Fibroblast of mammary gland (primary cell): ENCODE measurements around the gene SF1.

ENCODE experiments used
- DNase-seq: peaks from one replicate; pipeline ENCODE4 v3.0.0-alpha.2; 2010; ENCODE audit warnings: low read depth
- H3K4me3 ChIP-seq: 2 replicates; pipeline ENCODE4 v1.5.1; 2011; ENCODE audit warnings: low read depth, mild to moderate bottlenecking, low read length, moderate library complexity; ENCODE audit not compliant: control insufficient read depth
- TF ChIP-seq, protein P1 (sequence below): conservative IDR thresholded peaks from 2 replicates; pipeline ENCODE4 v1.5.1; 2011; ENCODE audit warnings: low read depth, low read length, inconsistent platforms; ENCODE audit not compliant: control insufficient read depth, insufficient read depth

The SF1 gene

DNA sequence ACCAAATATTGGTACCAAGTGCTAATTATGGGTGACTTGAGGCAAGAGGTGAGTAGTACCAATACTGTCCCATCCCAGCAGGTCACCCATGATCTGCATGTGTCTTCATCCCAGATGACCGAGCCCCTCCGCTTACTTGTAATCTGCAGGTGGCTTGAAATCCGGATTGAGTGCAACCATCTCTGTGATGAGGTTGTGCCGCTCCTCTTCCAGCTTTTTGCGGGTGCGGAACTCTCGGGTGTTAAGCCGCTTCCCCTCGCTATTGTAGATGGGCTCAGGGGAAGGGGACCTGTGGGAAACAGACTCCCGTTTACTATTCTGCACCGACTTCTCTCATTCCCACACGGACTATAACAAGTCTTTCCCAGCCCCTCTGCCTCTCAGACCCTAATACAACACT is 8.2 kb downstream of the SF1 start:
- no peak for DNase-seq
- TF ChIP-seq, protein P1, sequence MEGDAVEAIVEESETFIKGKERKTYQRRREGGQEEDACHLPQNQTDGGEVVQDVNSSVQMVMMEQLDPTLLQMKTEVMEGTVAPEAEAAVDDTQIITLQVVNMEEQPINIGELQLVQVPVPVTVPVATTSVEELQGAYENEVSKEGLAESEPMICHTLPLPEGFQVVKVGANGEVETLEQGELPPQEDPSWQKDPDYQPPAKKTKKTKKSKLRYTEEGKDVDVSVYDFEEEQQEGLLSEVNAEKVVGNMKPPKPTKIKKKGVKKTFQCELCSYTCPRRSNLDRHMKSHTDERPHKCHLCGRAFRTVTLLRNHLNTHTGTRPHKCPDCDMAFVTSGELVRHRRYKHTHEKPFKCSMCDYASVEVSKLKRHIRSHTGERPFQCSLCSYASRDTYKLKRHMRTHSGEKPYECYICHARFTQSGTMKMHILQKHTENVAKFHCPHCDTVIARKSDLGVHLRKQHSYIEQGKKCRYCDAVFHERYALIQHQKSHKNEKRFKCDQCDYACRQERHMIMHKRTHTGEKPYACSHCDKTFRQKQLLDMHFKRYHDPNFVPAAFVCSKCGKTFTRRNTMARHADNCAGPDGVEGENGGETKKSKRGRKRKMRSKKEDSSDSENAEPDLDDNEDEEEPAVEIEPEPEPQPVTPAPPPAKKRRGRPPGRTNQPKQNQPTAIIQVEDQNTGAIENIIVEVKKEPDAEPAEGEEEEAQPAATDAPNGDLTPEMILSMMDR = no peak
- H3K4me3 ChIP-seq = no peak overlapping the region

DNA sequence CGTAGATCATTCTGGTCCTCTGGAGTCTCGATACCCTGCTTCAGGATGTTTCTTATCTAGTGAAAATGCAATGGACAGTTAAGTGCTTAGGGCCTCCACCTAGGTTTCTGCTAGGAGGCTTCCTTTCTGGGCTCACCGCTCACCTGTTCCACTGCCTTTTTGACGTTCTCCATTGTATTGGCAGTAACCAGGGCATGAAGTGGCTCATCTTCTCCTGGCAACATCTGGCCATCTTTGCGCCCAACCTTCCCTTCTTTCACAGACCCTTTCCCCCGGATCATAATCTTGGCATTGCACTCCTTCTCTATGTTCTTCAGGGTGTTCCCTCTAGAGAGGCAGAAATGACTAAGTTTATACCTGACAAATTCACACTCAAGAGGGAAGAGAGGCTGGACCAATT is 9.1 kb downstream of the SF1 start:
- no peak overlapping the region for H3K4me3 ChIP-seq
- TF ChIP-seq, protein P1 = no peak
- no peak for DNase-seq

- H3K4me3 ChIP-seq = no peak overlapping the region
- no peak for DNase-seq
- TF ChIP-seq, protein P1 = no peak
Measured at GRCh38 chr11:64768300-64768694, 10.0 kb downstream of the SF1 start.

DNA sequence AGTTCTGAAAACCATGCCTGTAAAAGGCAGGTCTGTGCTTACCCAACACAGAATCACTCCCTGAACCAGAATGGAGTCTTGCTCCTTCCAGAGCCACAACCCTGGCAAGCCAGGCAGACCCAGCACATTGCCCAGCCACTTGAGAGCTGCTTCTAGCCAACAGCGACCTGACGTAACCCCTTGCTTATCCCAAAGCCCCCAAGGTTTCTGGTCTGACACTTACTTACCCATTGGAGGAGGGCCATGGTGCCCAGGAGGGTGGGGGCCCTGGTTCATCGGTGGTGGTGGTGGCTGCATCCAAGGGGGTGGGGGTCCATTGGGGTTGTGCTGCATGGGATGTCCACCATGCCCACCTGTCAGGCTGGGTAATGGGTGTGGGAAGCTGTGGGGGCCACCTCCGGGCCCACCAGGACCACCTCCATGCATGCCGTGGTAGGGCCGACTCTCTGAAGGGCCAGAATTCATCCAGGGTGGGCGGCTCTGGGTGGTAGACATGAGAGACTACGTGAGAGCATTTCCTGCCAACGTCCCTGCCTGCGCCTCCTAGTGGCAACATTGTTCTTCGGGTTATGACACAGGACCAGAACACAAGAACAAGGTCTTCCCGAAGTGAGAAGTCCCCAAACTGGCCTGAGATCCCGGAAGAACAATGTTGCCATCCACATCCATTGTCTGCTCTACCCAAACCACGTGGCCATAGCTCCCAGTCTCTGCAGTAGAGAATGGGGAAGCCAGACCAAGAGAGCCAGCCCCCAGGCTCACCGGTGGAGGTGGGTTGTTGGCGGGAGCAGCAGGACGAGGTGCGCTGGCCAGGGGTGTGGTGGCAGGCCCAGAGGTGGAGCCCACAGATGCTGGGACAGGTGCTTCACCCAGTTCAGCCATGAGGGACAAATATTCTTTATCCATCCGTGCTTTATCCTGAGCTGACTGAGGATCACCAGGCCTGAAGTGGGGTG is 10.7 kb downstream of the SF1 start:
- TF ChIP-seq, protein P1 = peak; percentile 65
- no peak overlapping the region for H3K4me3 ChIP-seq
- DNase-seq = peak; percentile 70

- TF ChIP-seq, protein P1 = no peak
- no peak for DNase-seq
- no peak overlapping the region for H3K4me3 ChIP-seq
Measured at GRCh38 chr11:64766881-64767280, 11.5 kb downstream of the SF1 start.

GRCh38 chr11:64765851-64766665 is 12.3 kb downstream of the SF1 start:
- TF ChIP-seq, protein P1 = no peak
- DNase-seq = no peak
- H3K4me3 ChIP-seq = no peak overlapping the region
